Neural crest cell (in vitro differentiated cells): ENCODE results near the gene BHLHA15. TPM values are rescaled to one million over a fixed set of nuclear protein-coding genes. Genes with fewer than 3 reads are reported as not detected.

Source experiments
- DNase-seq: peaks from one replicate; pipeline ENCODE4 v3.0.0; 2021; ENCODE audit warnings: low read depth, mixed read lengths, low spot score
- H3K27ac Mint-ChIP-seq: one replicate; pipeline ENCODE4 v1.8.0; 2021; ENCODE audit warnings: mild to moderate bottlenecking, mixed read lengths; ENCODE audit not compliant: unreplicated experiment
- H3K27me3 Mint-ChIP-seq: 2 replicates; pipeline ENCODE4 v1.8.0; 2021; ENCODE audit warnings: low read depth, mild to moderate bottlenecking, mixed read lengths
- H3K36me3 Mint-ChIP-seq: 2 replicates; pipeline ENCODE4 v1.8.0; 2021; ENCODE audit warnings: low read depth, mild to moderate bottlenecking, mixed read lengths
- H3K4me1 Mint-ChIP-seq: 2 replicates; pipeline ENCODE4 v1.8.0; 2021; ENCODE audit warnings: mixed read lengths
- H3K4me3 Mint-ChIP-seq: one replicate; pipeline ENCODE4 v1.8.0; 2021; ENCODE audit warnings: mild to moderate bottlenecking, mixed read lengths
- H3K9me3 Mint-ChIP-seq: 2 replicates; pipeline ENCODE4 v1.8.0; 2021; ENCODE audit warnings: mixed read lengths
- CTCF ChIP-seq: fragments of 200-600 bp; sonication (generic); conservative IDR thresholded peaks from 2 replicates; pipeline ENCODE4 v1.5.0; 2021; ENCODE audit warnings: antibody characterized with exemption, mild to moderate bottlenecking
- total RNA-seq: library from RNA; stranded (reverse); gene quantifications from 2 replicates; pipeline ENCODE4 v1.2.1, GENCODE V29; 2021

Gene BHLHA15
- total RNA-seq, 1 donor from 2014 or later, result not detected

- Mint-ChIP-seq H3K9me3 (no peaks in the 10 kb centered on the region), H3K27me3 (no peaks in the 10 kb centered on the region), H3K4me1 (peaks cover 5% of the 10 kb centered on the region), H3K27ac (no peak overlapping the region), H3K36me3 (peaks cover 5% of the 10 kb centered on the region), H3K4me3 (no peak overlapping the region)
- no peak for DNase-seq
- no peak for TF ChIP-seq CTCF
These were observed 31.7 kb downstream of the BHLHA15 start for GRCh38 chr7:98242934-98243333.

GRCh38 chr7:98244871-98245270 lies 33.6 kb downstream of the BHLHA15 start:
- no peak overlapping the region for H3K27ac Mint-ChIP-seq
- H3K27me3 Mint-ChIP-seq, result no peaks in the 10 kb centered on the region
- H3K4me3 Mint-ChIP-seq, result no peak overlapping the region
- H3K4me1 Mint-ChIP-seq, result peaks cover 8% of the 10 kb centered on the region
- no peaks in the 10 kb centered on the region for H3K9me3 Mint-ChIP-seq
- no peak for TF ChIP-seq CTCF
- no peak for DNase-seq
- peaks cover 3% of the 10 kb centered on the region for H3K36me3 Mint-ChIP-seq

GRCh38 chr7:98248156-98248555 lies 36.9 kb downstream of the BHLHA15 start:
- Mint-ChIP-seq H3K36me3 (no peaks in the 10 kb centered on the region), H3K4me3 (peak overlapping the region; percentile 47), H3K9me3 (no peaks in the 10 kb centered on the region), H3K27me3 (no peaks in the 10 kb centered on the region), H3K4me1 (peaks cover 28% of the 10 kb centered on the region), H3K27ac (no peak overlapping the region)
- no peak for TF ChIP-seq CTCF
- DNase-seq, result no peak

GRCh38 chr7:98249106-98249505 lies 37.9 kb downstream of the BHLHA15 start:
- peak overlapping the region; percentile 44 for H3K4me3 Mint-ChIP-seq
- H3K27me3 Mint-ChIP-seq, result no peaks in the 10 kb centered on the region
- H3K36me3 Mint-ChIP-seq, result no peaks in the 10 kb centered on the region
- no peak for DNase-seq
- H3K9me3 Mint-ChIP-seq, result no peaks in the 10 kb centered on the region
- peaks cover 29% of the 10 kb centered on the region for H3K4me1 Mint-ChIP-seq
- H3K27ac Mint-ChIP-seq, result no peak overlapping the region
- TF ChIP-seq CTCF, result no peak

- no peaks in the 10 kb centered on the region for H3K27me3 Mint-ChIP-seq
- no peaks in the 10 kb centered on the region for H3K36me3 Mint-ChIP-seq
- no peak overlapping the region for H3K27ac Mint-ChIP-seq
- TF ChIP-seq CTCF, result no peak
- H3K4me3 Mint-ChIP-seq, result peak overlapping the region; percentile 94
- H3K9me3 Mint-ChIP-seq, result no peaks in the 10 kb centered on the region
- no peak for DNase-seq
- peaks cover 36% of the 10 kb centered on the region for H3K4me1 Mint-ChIP-seq
These were observed 39.5 kb downstream of the BHLHA15 start for GRCh38 chr7:98250789-98251188.

GRCh38 chr7:98251231-98251600 lies 40.0 kb downstream of the BHLHA15 start:
- Mint-ChIP-seq H3K4me1 (peaks cover 36% of the 10 kb centered on the region), H3K4me3 (peak overlapping the region; percentile 94), H3K9me3 (no peaks in the 10 kb centered on the region), H3K27me3 (no peaks in the 10 kb centered on the region), H3K36me3 (no peaks in the 10 kb centered on the region), H3K27ac (no peak overlapping the region)
- no peak for TF ChIP-seq CTCF
- DNase-seq, result no peak
